Tibial nerve (tissue), 4 donors: Measurements from ENCODE around the gene GRIFIN. TPM values are rescaled to one million over a fixed set of nuclear protein-coding genes. Genes with fewer than 3 reads are reported as not detected.
A peak's percentile ranks its signal among the peaks of the same experiment; 100 is the strongest.

Experiments used
- DNase-seq, 2 donors: peaks; one replicate each; pipeline ENCODE4 v3.0.0-alpha.2; 2019; ENCODE audit warnings: low spot score in 2 of 2
- H3K27ac ChIP-seq, 4 donors: fragments of 200-600 bp; sonication (generic) in 3 of 4; one replicate each; pipeline ENCODE4 v1.5.1; 2017 to 2019; ENCODE audit warnings: mild to moderate bottlenecking in 1 of 4
- H3K27me3 ChIP-seq, 2 donors: fragments of 200-600 bp; sonication (generic) in 1 of 2; one replicate each; pipeline versions ENCODE4 v1.5.1 to v1.6.0; 2017 to 2019
- H3K36me3 ChIP-seq, 3 donors: fragments of 200-600 bp; sonication (generic); one replicate each; pipeline ENCODE4 v1.5.1; 2018 to 2019
- H3K4me1 ChIP-seq, 4 donors: fragments of 200-600 bp; sonication (generic) in 3 of 4; one replicate each; pipeline ENCODE4 v1.5.1; 2017 to 2019
- H3K4me3 ChIP-seq, 4 donors: fragments of 200-600 bp; sonication (generic) in 3 of 4; one replicate each; pipeline ENCODE4 v1.5.1; 2017 to 2019; ENCODE audit warnings: mild to moderate bottlenecking in 1 of 4, moderate library complexity in 1 of 4
- H3K9me3 ChIP-seq, 4 donors: fragments of 200-600 bp; sonication (generic) in 3 of 4; one replicate each; pipeline ENCODE4 v1.5.1; 2017 to 2019
- CTCF ChIP-seq, 5 experiments: fragments of 200-600 bp in 3 of 5; fragments of 450-650 bp in 2 of 5; sonication (generic) in 3 of 5; IDR thresholded peaks; one replicate each; pipeline ENCODE4 v1.5.1; 2016 to 2019; ENCODE audit warnings: antibody characterized with exemption in 5 of 5, mild to moderate bottlenecking in 3 of 5, moderate library complexity in 2 of 5
- EP300 ChIP-seq, 2 donors: sonication (generic); formaldehyde crosslinking; IDR thresholded peaks; one replicate each; pipeline ENCODE4 v1.6.1; 2017; ENCODE audit warnings: antibody characterized with exemption in 2 of 2, mild to moderate bottlenecking in 1 of 2
- POLR2A ChIP-seq, 2 donors: fragments of 450-650 bp; IDR thresholded peaks; one replicate each; pipeline ENCODE4 v1.6.1; 2017; ENCODE audit warnings: antibody characterized with exemption in 2 of 2, mild to moderate bottlenecking in 2 of 2, moderate library complexity in 2 of 2
- WGBS, 2 donors: methylation state at CpG; one replicate each; pipeline ENCODE4 v1.1.5; 2018; 5-methylcytosine and 5-hydroxymethylcytosine counted together
- total RNA-seq, 4 donors: library from RNA; depleted of rRNA; stranded (reverse); fragments of >200 nt; gene quantifications; one replicate each; pipeline ENCODE4 v1.1.0, GENCODE V29; 2016

The GRIFIN gene
- total RNA-seq, 4 donors from 2014 or later: not detected

GRCh38 chr7:2450198-2451107, 25.7 kb downstream of the GRIFIN start:
- DNase-seq: no peak
- H3K27me3 ChIP-seq: no peaks in the 10 kb centered on the region
- no peak overlapping the region for H3K27ac ChIP-seq
- no peak overlapping the region for H3K4me3 ChIP-seq
- peaks cover 0 to 8% (median 0%) of the 10 kb centered on the region in 4 donors for H3K9me3 ChIP-seq
- 70 to 71% methylated on average over 30 to 32 of the region's 32 CpGs for WGBS, 2 donors
- H3K36me3 ChIP-seq: peaks cover 0 to 5% (median 0%) of the 10 kb centered on the region in 3 donors
- TF ChIP-seq EP300 (IDR thresholded peaks at IDR 0.05) (no peak), CTCF (IDR thresholded peaks at IDR 0.05) (no peak), POLR2A (IDR thresholded peaks at IDR 0.05) (no peak)
- peaks cover 0 to 25% (median 11%) of the 10 kb centered on the region in 4 donors for H3K4me1 ChIP-seq

- 90 to 92% methylated on average over 6 to 7 of the region's 10 CpGs for WGBS, 2 donors
- H3K4me1 ChIP-seq: peaks cover 0 to 31% (median 14%) of the 10 kb centered on the region in 4 donors
- no peak for DNase-seq
- peak overlapping the region in 2 of 4 donors; percentile 80 to 86 for H3K27ac ChIP-seq
- TF ChIP-seq CTCF (IDR thresholded peaks at IDR 0.05): no peak
- no peak for TF ChIP-seq POLR2A (IDR thresholded peaks at IDR 0.05)
- TF ChIP-seq EP300 (IDR thresholded peaks at IDR 0.05): no peak
- no peaks in the 10 kb centered on the region for H3K9me3 ChIP-seq
- H3K36me3 ChIP-seq: peaks cover 0 to 17% (median 0%) of the 10 kb centered on the region in 3 donors
- H3K4me3 ChIP-seq: no peak overlapping the region
- H3K27me3 ChIP-seq: no peaks in the 10 kb centered on the region
These were observed 29.5 kb downstream of the GRIFIN start for GRCh38 chr7:2446676-2447075.

GRCh38 chr7:2445898-2446555, 30.2 kb downstream of the GRIFIN start:
- peak overlapping the region; percentile 35 to 86 (median 68) for H3K27ac ChIP-seq
- no peak for DNase-seq
- WGBS, 2 donors: 67 to 81% methylated on average over 19 to 21 of the region's 21 CpGs

GRCh38 chr7:2445047-2445446, 31.2 kb downstream of the GRIFIN start:
- Histone ChIP-seq H3K27ac (peak overlapping the region; percentile 35 to 86 (median 68)), H3K4me3 (no peak overlapping the region), H3K36me3 (peaks cover 0 to 17% (median 0%) of the 10 kb centered on the region in 3 donors), H3K9me3 (no peaks in the 10 kb centered on the region), H3K4me1 (peaks cover 0 to 34% (median 10%) of the 10 kb centered on the region in 4 donors), H3K27me3 (no peaks in the 10 kb centered on the region)
- DNase-seq: no peak
- WGBS, 2 donors: 38% methylated on average over 10 of the region's 10 CpGs
- TF ChIP-seq POLR2A (IDR thresholded peaks at IDR 0.05) (peak in 1 of 2 donors; percentile 13), CTCF (IDR thresholded peaks at IDR 0.05) (no peak), EP300 (IDR thresholded peaks at IDR 0.05) (no peak)

More at GRCh38 chr7:2445898-2446555, 30.2 kb downstream of the GRIFIN start:
- Histone ChIP-seq H3K4me1 (peaks cover 0 to 28% (median 10%) of the 10 kb centered on the region in 4 donors), H3K4me3 (no peak overlapping the region), H3K27me3 (no peaks in the 10 kb centered on the region), H3K9me3 (no peaks in the 10 kb centered on the region), H3K36me3 (peaks cover 0 to 17% (median 0%) of the 10 kb centered on the region in 3 donors)
- TF ChIP-seq CTCF (IDR thresholded peaks at IDR 0.05): no peak
- no peak for TF ChIP-seq EP300 (IDR thresholded peaks at IDR 0.05)
- TF ChIP-seq POLR2A (IDR thresholded peaks at IDR 0.05): no peak
